ENCODE results near the gene PHLDA3.

GRCh38 chr1:201510734-201511133 lies 41.7 kb upstream of the PHLDA3 start:
- no peak for TF ChIP-seq CTCF (IDR thresholded peaks at IDR 0.05)
- no peak for TF ChIP-seq ZFP36 (IDR thresholded peaks at IDR 0.05; ENCODE audit: borderline replicate concordance, partially characterized antibody)
- no peak for TF ChIP-seq ELK1 (IDR thresholded peaks at IDR 0.05; ENCODE audit: low read depth, low read length)
- no peak for TF ChIP-seq CBX2 (IDR thresholded peaks at IDR 0.05; ENCODE audit: borderline replicate concordance, low read depth)
- TF ChIP-seq CEBPB (IDR thresholded peaks at IDR 0.05): no peak
- TF ChIP-seq HDAC2 (IDR thresholded peaks at IDR 0.05): no peak
- TF ChIP-seq RAD21 (conservative IDR thresholded peaks at IDR 0.05 in 1 of 2, IDR thresholded peaks at IDR 0.05 in 1 of 2): no peak

Measured in A549 (cell line).